Psoas muscle (tissue), 8 donors: ENCODE results near the gene SNX24. TPM values are rescaled to one million over a fixed set of nuclear protein-coding genes. Genes with fewer than 3 reads are reported as not detected.

Source experiments
- ATAC-seq, 4 donors: fragments of 200-7000 bp; cut with Tn5 transposase; one replicate each; pipeline ENCODE4 v1.9.1; 2020; ENCODE audit warnings: moderate library complexity in 3 of 4, mild to moderate bottlenecking in 2 of 4
- DNase-seq, 2 donors: peaks; one replicate each; pipeline ENCODE4 v3.0.0-alpha.2; 2020
- H3K27ac ChIP-seq: fragments of 200-600 bp; one replicate; pipeline ENCODE4 v1.8.0; 2022
- H3K27me3 ChIP-seq, 3 donors: fragments of 200-600 bp in 1 of 3; one replicate each; pipeline versions ENCODE4 v1.6.1 to v1.8.0; 2013 to 2022; ENCODE audit warnings: low read length in 2 of 3, mild to moderate bottlenecking in 2 of 3, moderate library complexity in 1 of 3; ENCODE audit not compliant: insufficient read depth in 3 of 3
- H3K36me3 ChIP-seq, 2 donors: fragments of 200-600 bp in 1 of 2; one replicate each; pipeline versions ENCODE4 v1.6.1 to v1.8.0; 2013 to 2022; ENCODE audit warnings: low read depth in 1 of 2, mild to moderate bottlenecking in 1 of 2, moderate library complexity in 1 of 2; ENCODE audit not compliant: insufficient read depth in 1 of 2
- H3K4me1 ChIP-seq: fragments of 200-600 bp; one replicate; pipeline ENCODE4 v1.8.0; 2022
- H3K4me3 ChIP-seq: fragments of 200-600 bp; one replicate; pipeline ENCODE4 v1.8.0; 2022; ENCODE audit warnings: mild to moderate bottlenecking
- H3K9me3 ChIP-seq: fragments of 200-600 bp; one replicate; pipeline ENCODE4 v1.8.0; 2022
- CTCF ChIP-seq: fragments of 200-600 bp; IDR thresholded peaks from one replicate; pipeline ENCODE4 v1.8.0; 2022; ENCODE audit warnings: antibody characterized with exemption
- WGBS, 3 donors: extraction: QIAGEN DNeasy Blood & Tissue Kit; methylation state at CpG; one replicate each; pipeline versions ENCODE4 v1.1.6 to v1.1.7; 2013; 5-methylcytosine and 5-hydroxymethylcytosine counted together
- intact Hi-C, 2 donors: fragments of 100-400 bp; cut with DNase I; formaldehyde crosslinking; loops; one replicate each; pipeline versions ENCODE4 v1.11.0 to v1.14.2; 2022
- polyA plus RNA-seq, 3 donors: library from polyadenylated mRNA; stranded (reverse); fragments of 200-250 nt; gene quantifications; one replicate each; pipeline ENCODE4 v1.2.3, GENCODE V29; 2013
- total RNA-seq, 4 donors: library from RNA; stranded (reverse); fragmentation: NEBNext Ultra II Directional in 2 of 4; extraction: Animal tissue kit (Norgen Biotek cat#: 25700) in 2 of 4; gene quantifications; one replicate each; pipeline versions ENCODE4 v1.2.1 to v1.2.4, GENCODE V29; 2021 to 2023
- donor health status: healthy with polysubstance abuse.
- donor health status: DM: no; HTN: no; CAD: no; lungs with moderate emphysema.
- donor health status: Bipolar disorder and iron deficiency.
- donor health status: healthy.
- donor health status: DM: yes; HTN: yes; CAD: no.
- donor health status: DM: no; HTN: no; CAD: no.
- donor health status: DM: no; HTN: no; CAD: no.
- donor health status: DM: yes; HTN: yes; CAD: no.

Gene SNX24
- total and polyA plus RNA-seq, 7 donors: 7.5 to 11.9 (median 10.0) TPM

- Histone ChIP-seq H3K4me3 (no peak overlapping the region), H3K27me3 (no peaks in the 10 kb centered on the region), H3K27ac (no peak overlapping the region), H3K4me1 (no peaks in the 10 kb centered on the region), H3K36me3 (peaks cover 0 to 16% of the 10 kb centered on the region in 2 donors), H3K9me3 (no peaks in the 10 kb centered on the region)
- 82 to 86% (median 83%) methylated on average over 8 of the region's 8 CpGs for WGBS, 3 donors
- DNase-seq: no peak
- intact Hi-C loops: no loop called here
- ATAC-seq: no peak
- TF ChIP-seq CTCF: no peak
Measured at GRCh38 chr5:122951658-122952057, 106.2 kb downstream of the SNX24 start.

GRCh38 chr5:122954719-122955118 lies 109.3 kb downstream of the SNX24 start:
- H3K9me3 ChIP-seq: peaks cover 9% of the 10 kb centered on the region
- intact Hi-C loops: no loop called here
- no peak for TF ChIP-seq CTCF
- no peak for DNase-seq
- ATAC-seq: no peak
- H3K4me3 ChIP-seq: no peak overlapping the region
- no peak overlapping the region for H3K27ac ChIP-seq
- no peaks in the 10 kb centered on the region for H3K4me1 ChIP-seq
- no peaks in the 10 kb centered on the region for H3K27me3 ChIP-seq
- peaks cover 0 to 6% of the 10 kb centered on the region in 2 donors for H3K36me3 ChIP-seq

- Histone ChIP-seq H3K36me3 (peaks cover 0 to 6% of the 10 kb centered on the region in 2 donors), H3K27me3 (no peaks in the 10 kb centered on the region), H3K4me3 (no peak overlapping the region), H3K4me1 (no peaks in the 10 kb centered on the region), H3K27ac (no peak overlapping the region), H3K9me3 (peaks cover 9% of the 10 kb centered on the region)
- intact Hi-C loops: no loop called here
- DNase-seq (no peak), ATAC-seq (no peak)
- no peak for TF ChIP-seq CTCF
Measured at GRCh38 chr5:122957457-122957856, 112.0 kb downstream of the SNX24 start.

- TF ChIP-seq CTCF: no peak
- ATAC-seq (no peak), DNase-seq (no peak)
- Histone ChIP-seq H3K27me3 (no peaks in the 10 kb centered on the region), H3K27ac (no peak overlapping the region), H3K9me3 (peaks cover 9% of the 10 kb centered on the region), H3K36me3 (peaks cover 0 to 6% of the 10 kb centered on the region in 2 donors), H3K4me3 (no peak overlapping the region), H3K4me1 (no peaks in the 10 kb centered on the region)
- WGBS, 3 donors: 40 to 47% (median 46%) methylated on average over 4 of the region's 4 CpGs
- intact Hi-C loops: no loop called here
Measured at GRCh38 chr5:122959740-122960445, 114.5 kb downstream of the SNX24 start.

- DNase-seq (no peak), ATAC-seq (no peak)
- H3K4me1 ChIP-seq: no peaks in the 10 kb centered on the region
- H3K27me3 ChIP-seq: no peaks in the 10 kb centered on the region
- no peak overlapping the region for H3K4me3 ChIP-seq
- no peaks in the 10 kb centered on the region for H3K9me3 ChIP-seq
- no peaks in the 10 kb centered on the region for H3K36me3 ChIP-seq
- intact Hi-C loops: no loop called here
- TF ChIP-seq CTCF: no peak
- no peak overlapping the region for H3K27ac ChIP-seq
Measured at GRCh38 chr5:122963305-122963704, 117.9 kb downstream of the SNX24 start.
